Measurements from ENCODE around the gene TMEM80.

- no peak for TF ChIP-seq CTCF (conservative IDR thresholded peaks at IDR 0.05; ENCODE audit: low read depth, low read length)
- TF ChIP-seq MAZ (IDR thresholded peaks at IDR 0.05; ENCODE audit: borderline replicate concordance, low read depth, low read length): no peak
- TF ChIP-seq USF2 (IDR thresholded peaks at IDR 0.05; ENCODE audit: low read depth, low read length): no peak
- TF ChIP-seq CEBPB (IDR thresholded peaks at IDR 0.05; ENCODE audit: low read depth, low read length): no peak
- TF ChIP-seq POLR2A (IDR thresholded peaks at IDR 0.05; ENCODE audit: low read depth, low read length): no peak
- TF ChIP-seq BHLHE40 (IDR thresholded peaks at IDR 0.05; ENCODE audit: low read depth, low read length): no peak
- no peak for TF ChIP-seq CHD1 (IDR thresholded peaks at IDR 0.05; ENCODE audit: low read depth, low read length)
- TF ChIP-seq RCOR1 (IDR thresholded peaks at IDR 0.05; ENCODE audit: insufficient replicate concordance, low read length): no peak
- TF ChIP-seq FOS (IDR thresholded peaks at IDR 0.05; ENCODE audit: low read depth, low read length): no peak
- TF ChIP-seq SMC3 (IDR thresholded peaks at IDR 0.05; ENCODE audit: low read depth, low read length): no peak
- TF ChIP-seq MAFK (IDR thresholded peaks at IDR 0.05; ENCODE audit: low read depth, low read length): no peak
- no peak for TF ChIP-seq RFX5 (IDR thresholded peaks at IDR 0.05; ENCODE audit: low read depth, low read length)
- no peak for TF ChIP-seq MXI1 (IDR thresholded peaks at IDR 0.05; ENCODE audit: borderline replicate concordance, low read depth, low read length)
Measured at GRCh38 chr11:722346-722811, 26.8 kb downstream of the TMEM80 start.
